H1 (cell line): ENCODE measurements around the gene FAM219A.

Source experiments
- GTF2F1 ChIP-seq: IDR thresholded peaks from 2 replicates; pipeline ENCODE4 v1.6.1; 2012; ENCODE audit warnings: low read depth, low read length, improper control_type of control experiment, borderline replicate concordance
- RXRA ChIP-seq: IDR thresholded peaks from 2 replicates; pipeline ENCODE4 v1.6.1; 2011; ENCODE audit warnings: low read depth, mild to moderate bottlenecking, low read length, moderate library complexity; ENCODE audit not compliant: insufficient read depth
- SP1 ChIP-seq: IDR thresholded peaks from 2 replicates; pipeline ENCODE4 v1.6.1; 2011; ENCODE audit warnings: low read depth, low read length
- TF ChIP-seq, protein P1 (sequence below), 3 experiments: IDR thresholded peaks; 1 replicate in 2 of 3; 2 replicates in 1 of 3; pipeline versions ENCODE4 v1.5.1 to v1.6.1; 2011; ENCODE audit warnings: low read length in 3 of 3, mild to moderate bottlenecking in 3 of 3, inconsistent platforms in 2 of 3, low read depth in 1 of 3, moderate library complexity in 1 of 3; ENCODE audit not compliant: insufficient read depth in 1 of 3; ENCODE audit errors: control extremely low read depth in 1 of 3

GRCh38 chr9:34437006-34437925 lies 21.1 kb downstream of the FAM219A start:
- TF ChIP-seq GTF2F1 (no peak), RXRA (no peak), SP1 (no peak)
- TF ChIP-seq, protein P1, sequence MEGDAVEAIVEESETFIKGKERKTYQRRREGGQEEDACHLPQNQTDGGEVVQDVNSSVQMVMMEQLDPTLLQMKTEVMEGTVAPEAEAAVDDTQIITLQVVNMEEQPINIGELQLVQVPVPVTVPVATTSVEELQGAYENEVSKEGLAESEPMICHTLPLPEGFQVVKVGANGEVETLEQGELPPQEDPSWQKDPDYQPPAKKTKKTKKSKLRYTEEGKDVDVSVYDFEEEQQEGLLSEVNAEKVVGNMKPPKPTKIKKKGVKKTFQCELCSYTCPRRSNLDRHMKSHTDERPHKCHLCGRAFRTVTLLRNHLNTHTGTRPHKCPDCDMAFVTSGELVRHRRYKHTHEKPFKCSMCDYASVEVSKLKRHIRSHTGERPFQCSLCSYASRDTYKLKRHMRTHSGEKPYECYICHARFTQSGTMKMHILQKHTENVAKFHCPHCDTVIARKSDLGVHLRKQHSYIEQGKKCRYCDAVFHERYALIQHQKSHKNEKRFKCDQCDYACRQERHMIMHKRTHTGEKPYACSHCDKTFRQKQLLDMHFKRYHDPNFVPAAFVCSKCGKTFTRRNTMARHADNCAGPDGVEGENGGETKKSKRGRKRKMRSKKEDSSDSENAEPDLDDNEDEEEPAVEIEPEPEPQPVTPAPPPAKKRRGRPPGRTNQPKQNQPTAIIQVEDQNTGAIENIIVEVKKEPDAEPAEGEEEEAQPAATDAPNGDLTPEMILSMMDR (IDR thresholded peaks at IDR 0.05; ENCODE audit: control extremely low read depth in 1 of 3, insufficient read depth in 1 of 3, low read depth in 1 of 3, low read length in 3 of 3) = peak in 2 of 3 experiments; percentile 91 to 94; a peak in 3 of 4 replicates
